GM12892 (cell line): ENCODE results near the gene STMN3.

Experiments
- POLR2A ChIP-seq: IDR thresholded peaks from 2 replicates; pipeline ENCODE4 v1.6.1; 2011; ENCODE audit warnings: low read depth, low read length, control low read depth
- POLR2AphosphoS5 ChIP-seq: IDR thresholded peaks from 2 replicates; pipeline ENCODE4 v1.6.1; 2011; ENCODE audit warnings: low read depth, low read length, control low read depth

DNA sequence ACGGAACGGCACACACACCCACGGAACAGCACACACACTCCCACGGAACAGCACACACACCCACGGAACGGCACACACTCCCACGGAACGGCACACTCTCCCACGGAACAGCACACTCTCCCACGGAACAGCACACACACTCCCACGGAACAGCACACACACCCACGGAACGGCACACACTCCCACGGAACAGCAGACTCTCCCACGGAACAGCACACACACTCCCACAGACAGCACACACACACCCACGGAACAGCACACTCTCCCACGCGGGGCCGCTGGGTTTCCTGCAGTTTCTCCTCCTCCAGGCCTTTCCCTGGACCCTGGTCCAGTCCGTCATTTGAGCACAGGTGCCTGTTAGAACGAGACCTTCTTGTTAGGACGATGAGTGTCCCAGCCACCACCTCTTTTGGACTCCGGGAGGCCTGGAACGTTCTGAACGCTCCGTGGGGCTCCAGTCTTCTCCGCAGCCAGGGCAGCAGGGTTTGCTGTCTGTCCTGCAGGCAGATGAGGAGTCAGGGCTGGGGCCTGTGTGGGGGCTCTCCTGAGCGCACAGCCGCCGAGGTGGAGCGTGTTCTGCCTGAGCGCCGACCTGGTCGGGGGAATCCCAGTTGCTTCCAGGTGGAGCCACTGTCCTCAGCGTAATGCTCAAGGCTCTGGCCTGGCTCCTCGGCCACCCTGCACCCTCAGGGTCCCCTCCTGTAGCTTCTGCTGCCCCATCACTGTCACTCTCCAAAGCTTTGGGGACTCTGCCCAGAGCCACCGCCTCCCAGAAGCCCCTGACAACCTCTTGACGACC is 25.6 kb upstream of the STMN3 start:
- TF ChIP-seq POLR2AphosphoS5 (no peak), POLR2A (no peak)
